ENCODE results near the gene C19orf33. TPM values are rescaled to one million over a fixed set of nuclear protein-coding genes. Genes with fewer than 3 reads are reported as not detected.
A peak's percentile ranks its signal among the peaks of the same experiment; 100 is the strongest.

C19orf33 gene
- total and polyA plus RNA-seq, 9 of the 15 experiments (the other 6 are each of a cell fraction or from before 2014, with no cell fraction given): 3.2 TPM; not detected in 8

- TF ChIP-seq ETV5 (CRISPR knock-in tag; IDR thresholded peaks at IDR 0.05; ENCODE audit: low read depth) (no peak), HINFP (tag; conservative IDR thresholded peaks at IDR 0.05; ENCODE audit: low read depth) (no peak), TEAD1 (CRISPR knock-in tag; IDR thresholded peaks at IDR 0.05) (peak in 1 of 2 experiments; percentile 64; a peak in 1 of 4 replicates), GABPA (tag; conservative IDR thresholded peaks at IDR 0.05; ENCODE audit: low read depth) (no peak), TRIM28 (IDR thresholded peaks at IDR 0.05) (0 out of 2 replicates have a peak, but pooled peaks have one; percentile 61), BCOR (IDR thresholded peaks at IDR 0.05) (peak; percentile 60; the same call in 1 of the 2 replicates), RFX1 (IDR thresholded peaks at IDR 0.05) (no peak), SAP30 (IDR thresholded peaks at IDR 0.05; ENCODE audit: borderline replicate concordance, insufficient read depth, low read depth, low read length, poor library complexity, severe bottlenecking) (peak; percentile 69), NR3C1 (CRISPR knock-in tag; IDR thresholded peaks at IDR 0.05) (no peak), SETDB1 (IDR thresholded peaks at IDR 0.05; ENCODE audit: low read length) (no peak)
- TF ChIP-seq, protein P1, sequence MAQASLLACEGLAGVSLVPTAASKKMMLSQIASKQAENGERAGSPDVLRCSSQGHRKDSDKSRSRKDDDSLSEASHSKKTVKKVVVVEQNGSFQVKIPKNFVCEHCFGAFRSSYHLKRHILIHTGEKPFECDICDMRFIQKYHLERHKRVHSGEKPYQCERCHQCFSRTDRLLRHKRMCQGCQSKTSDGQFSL (CRISPR knock-in tag; IDR thresholded peaks at IDR 0.05): no peak
- TF ChIP-seq, protein P1 (tag; IDR thresholded peaks at IDR 0.05): no peak
- TF ChIP-seq, protein P2, sequence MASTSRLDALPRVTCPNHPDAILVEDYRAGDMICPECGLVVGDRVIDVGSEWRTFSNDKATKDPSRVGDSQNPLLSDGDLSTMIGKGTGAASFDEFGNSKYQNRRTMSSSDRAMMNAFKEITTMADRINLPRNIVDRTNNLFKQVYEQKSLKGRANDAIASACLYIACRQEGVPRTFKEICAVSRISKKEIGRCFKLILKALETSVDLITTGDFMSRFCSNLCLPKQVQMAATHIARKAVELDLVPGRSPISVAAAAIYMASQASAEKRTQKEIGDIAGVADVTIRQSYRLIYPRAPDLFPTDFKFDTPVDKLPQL (IDR thresholded peaks at IDR 0.05; ENCODE audit: extremely low read depth, insufficient read length): no peak
- TF ChIP-seq, protein P3, sequence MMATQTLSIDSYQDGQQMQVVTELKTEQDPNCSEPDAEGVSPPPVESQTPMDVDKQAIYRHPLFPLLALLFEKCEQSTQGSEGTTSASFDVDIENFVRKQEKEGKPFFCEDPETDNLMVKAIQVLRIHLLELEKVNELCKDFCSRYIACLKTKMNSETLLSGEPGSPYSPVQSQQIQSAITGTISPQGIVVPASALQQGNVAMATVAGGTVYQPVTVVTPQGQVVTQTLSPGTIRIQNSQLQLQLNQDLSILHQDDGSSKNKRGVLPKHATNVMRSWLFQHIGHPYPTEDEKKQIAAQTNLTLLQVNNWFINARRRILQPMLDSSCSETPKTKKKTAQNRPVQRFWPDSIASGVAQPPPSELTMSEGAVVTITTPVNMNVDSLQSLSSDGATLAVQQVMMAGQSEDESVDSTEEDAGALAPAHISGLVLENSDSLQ (IDR thresholded peaks at IDR 0.05): no peak
These were observed 32.7 kb downstream of the C19orf33 start (continued) for GRCh38 chr19:38336638-38337359.

Measured in K562 (cell line).